OCI-LY7 (cell line): ENCODE data around the gene ODF4.
"Not testable (repeated sequence)": the region's sequence is repeated elsewhere in the genome, so short reads cannot be mapped to it uniquely, and the experiment has no call there.

Experiments
- EZH2phosphoT487 ChIP-seq: fragments of 200-600 bp; sonication (generic); IDR thresholded peaks from 2 replicates; pipeline ENCODE4 v1.6.1; 2018; ENCODE audit warnings: low read depth, borderline replicate concordance, mild to moderate bottlenecking, mixed run types, antibody characterized with exemption, low read length, moderate library complexity, mixed read lengths
- TF ChIP-seq, protein P1 (sequence below): fragments of 200-600 bp; sonication (generic); conservative IDR thresholded peaks from 2 replicates; pipeline ENCODE4 v1.5.1; 2014; ENCODE audit warnings: mild to moderate bottlenecking, antibody characterized with exemption, low read length, moderate library complexity, mixed read lengths

DNA sequence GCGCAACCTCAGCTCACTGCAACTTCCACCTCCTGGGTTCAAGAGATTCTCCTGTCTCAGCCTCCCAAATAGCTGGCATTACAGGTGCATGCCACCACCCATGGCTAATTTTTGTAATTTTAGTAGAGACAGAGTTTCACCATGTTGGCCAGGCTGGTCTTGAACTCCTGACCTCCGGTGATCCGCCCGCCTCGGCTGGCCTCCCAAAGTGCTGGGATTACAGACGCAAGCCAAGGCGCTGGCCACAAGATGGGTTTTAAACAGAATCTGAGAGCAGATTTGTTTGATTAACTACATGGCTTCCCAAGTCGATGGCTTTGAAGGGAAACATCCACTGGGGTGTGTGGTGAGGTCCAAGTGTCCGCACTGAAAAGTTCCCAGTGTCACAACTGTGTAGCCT, 54.9 kb downstream of the ODF4 start:
- TF ChIP-seq, protein P1, sequence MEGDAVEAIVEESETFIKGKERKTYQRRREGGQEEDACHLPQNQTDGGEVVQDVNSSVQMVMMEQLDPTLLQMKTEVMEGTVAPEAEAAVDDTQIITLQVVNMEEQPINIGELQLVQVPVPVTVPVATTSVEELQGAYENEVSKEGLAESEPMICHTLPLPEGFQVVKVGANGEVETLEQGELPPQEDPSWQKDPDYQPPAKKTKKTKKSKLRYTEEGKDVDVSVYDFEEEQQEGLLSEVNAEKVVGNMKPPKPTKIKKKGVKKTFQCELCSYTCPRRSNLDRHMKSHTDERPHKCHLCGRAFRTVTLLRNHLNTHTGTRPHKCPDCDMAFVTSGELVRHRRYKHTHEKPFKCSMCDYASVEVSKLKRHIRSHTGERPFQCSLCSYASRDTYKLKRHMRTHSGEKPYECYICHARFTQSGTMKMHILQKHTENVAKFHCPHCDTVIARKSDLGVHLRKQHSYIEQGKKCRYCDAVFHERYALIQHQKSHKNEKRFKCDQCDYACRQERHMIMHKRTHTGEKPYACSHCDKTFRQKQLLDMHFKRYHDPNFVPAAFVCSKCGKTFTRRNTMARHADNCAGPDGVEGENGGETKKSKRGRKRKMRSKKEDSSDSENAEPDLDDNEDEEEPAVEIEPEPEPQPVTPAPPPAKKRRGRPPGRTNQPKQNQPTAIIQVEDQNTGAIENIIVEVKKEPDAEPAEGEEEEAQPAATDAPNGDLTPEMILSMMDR, result not testable (repeated sequence)
- TF ChIP-seq EZH2phosphoT487, result not testable (repeated sequence)
